NCI-H1048 (cell line): Measurements from ENCODE around the gene PLTP.
"Not testable (repeated sequence)": the region's sequence is repeated elsewhere in the genome, so short reads cannot be mapped to it uniquely, and the experiment has no call there.

Experiments
- DNase-seq: peaks from one replicate; lab custom pipeline; 2025; lab: John Stamatoyannopoulos, UW

PLTP gene

GRCh38 chr20:45944151-45944964 is 32.4 kb upstream of the PLTP start:
- no peak for DNase-seq

DNA sequence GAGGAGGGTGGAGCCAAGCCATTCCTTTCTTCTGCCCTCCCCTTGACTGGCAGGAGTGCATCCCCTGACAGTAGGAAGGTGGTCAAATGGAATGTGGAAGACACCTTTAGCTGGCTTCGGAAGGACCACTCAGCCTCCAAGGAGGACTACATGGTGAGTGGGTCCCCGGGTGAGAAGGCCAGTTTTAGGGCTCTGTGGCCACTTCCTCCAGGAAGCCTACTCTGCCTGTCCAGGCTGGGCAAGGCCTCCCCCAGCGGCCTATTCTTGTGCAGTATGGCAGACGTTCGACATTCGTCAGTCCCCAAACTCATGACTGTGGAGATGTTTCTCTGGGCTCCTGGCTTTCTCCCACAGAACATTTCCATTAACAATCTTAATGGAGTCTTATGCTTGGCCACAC is 31.7 kb upstream of the PLTP start:
- DNase-seq, result no peak

- DNase-seq, result no peak
Measured at GRCh38 chr20:45940469-45940868, 28.5 kb upstream of the PLTP start.

- DNase-seq, result no peak
Measured at GRCh38 chr20:45940053-45940452, 28.1 kb upstream of the PLTP start.

GRCh38 chr20:45938727-45939438 is 26.9 kb upstream of the PLTP start:
- no peak for DNase-seq

GRCh38 chr20:45937765-45938164 is 25.8 kb upstream of the PLTP start:
- DNase-seq, result no peak

- no peak for DNase-seq
Measured at GRCh38 chr20:45935416-45936046, 23.6 kb upstream of the PLTP start.

DNA sequence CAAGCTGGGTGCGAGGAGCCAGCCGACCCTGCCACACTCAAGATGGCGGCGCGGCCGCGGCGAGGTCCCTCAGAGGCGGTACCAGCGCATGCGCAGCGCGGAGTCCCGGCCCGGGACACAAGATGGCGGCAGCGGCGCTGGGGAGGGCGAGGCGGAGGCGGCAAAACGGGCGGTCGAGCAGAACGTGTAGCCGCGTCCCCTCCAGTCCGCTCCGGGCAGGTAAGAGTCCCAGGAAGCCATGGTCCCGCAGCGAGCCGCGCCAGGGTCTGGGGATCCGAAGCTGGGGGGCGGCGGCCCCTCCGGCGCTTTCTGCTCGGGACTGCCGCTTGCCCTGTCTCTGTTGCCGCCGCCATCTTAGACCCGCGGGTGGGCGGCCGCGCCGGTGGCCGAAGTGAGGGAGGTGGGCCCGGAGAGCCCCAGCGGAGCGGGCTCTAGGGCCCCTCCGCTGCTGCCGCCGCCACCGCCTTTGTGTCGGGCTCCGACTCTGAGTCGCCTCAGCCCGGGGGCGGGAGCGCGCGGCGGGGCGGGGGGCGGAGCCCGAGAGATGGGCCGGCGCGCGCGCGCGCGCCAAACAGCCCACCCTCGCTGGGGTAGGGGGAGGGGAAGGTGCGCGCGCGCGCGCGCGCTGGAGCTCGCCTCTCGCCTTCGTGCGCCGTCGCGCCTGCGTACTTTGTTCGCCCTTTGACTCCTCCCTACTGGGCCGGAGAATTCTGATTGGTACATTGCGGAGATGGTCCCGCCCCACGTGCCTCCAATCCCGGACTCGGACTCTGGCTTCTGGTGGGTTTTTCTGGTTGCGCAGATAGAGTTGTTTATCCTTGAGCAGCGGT is 22.8 kb upstream of the PLTP start, which contains the start of gene PCIF1:
TSS of gene PCIF1 (plus strand) at position 98 of the 830 bp plus-strand sequence. CDS start 4,317 bp downstream, outside the sequence.
- peak; percentile 90 for DNase-seq

- no peak for DNase-seq
Measured at GRCh38 chr20:45934046-45934585, 22.2 kb upstream of the PLTP start.

GRCh38 chr20:45933266-45934045 is 21.5 kb upstream of the PLTP start:
- no peak for DNase-seq

DNA sequence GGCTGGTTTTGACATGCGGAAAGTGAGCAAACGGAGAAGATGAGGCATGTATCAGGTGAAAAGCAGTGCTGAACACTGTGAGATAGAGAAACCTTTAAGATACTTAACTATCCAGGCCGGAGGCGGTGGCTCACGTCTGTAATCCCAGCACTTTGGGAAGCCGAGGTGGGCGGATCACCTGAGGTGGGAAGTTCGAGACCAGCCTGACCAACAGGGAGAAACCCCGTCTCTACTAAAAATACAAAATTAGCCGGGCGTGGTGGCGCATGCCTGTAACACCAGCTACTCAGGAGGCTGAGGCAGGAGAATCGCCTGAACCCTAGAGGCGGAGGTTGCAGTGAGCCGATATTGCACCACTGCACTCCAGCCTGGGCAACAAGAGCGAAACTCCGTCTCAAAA is 19.7 kb upstream of the PLTP start:
- not testable (repeated sequence) for DNase-seq

DNA sequence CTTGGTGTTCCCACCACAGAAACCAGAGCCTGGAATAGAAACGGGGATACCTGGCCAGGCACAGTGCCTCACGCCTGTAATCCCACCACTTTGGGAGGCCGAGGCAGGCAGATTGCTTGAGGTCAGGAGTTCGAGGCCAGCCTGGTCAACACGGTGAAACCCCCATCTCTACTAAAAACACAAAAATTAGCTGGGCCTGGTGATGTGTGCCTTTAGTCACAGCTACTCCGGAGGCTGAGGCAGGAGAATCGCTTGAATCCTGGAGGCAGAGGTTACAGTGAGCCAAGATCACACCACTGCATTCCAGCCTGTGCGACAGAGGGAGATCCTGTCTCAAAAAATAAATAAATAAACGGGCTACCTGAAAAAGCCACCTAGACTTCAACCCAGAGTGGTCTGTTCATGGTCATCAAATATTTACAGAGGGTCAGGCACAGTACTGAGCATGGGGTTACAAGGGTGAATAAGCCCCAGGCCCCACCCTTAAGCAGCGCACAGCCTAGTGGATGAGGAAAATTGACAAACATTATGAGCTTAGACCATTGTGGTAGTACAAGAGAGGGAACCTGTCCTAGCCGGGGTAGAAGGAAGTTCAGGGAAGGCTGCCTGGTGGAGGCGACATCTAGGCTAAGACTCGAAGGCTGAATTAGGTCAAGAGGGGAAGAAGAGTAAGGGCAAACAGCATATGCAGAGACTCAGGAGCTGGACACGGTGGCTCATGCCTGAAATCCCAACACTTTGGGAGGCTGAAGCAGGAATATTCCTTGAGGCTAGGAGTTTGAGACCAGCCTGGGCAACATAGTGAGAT is 15.3 kb upstream of the PLTP start:
- no peak for DNase-seq

DNA sequence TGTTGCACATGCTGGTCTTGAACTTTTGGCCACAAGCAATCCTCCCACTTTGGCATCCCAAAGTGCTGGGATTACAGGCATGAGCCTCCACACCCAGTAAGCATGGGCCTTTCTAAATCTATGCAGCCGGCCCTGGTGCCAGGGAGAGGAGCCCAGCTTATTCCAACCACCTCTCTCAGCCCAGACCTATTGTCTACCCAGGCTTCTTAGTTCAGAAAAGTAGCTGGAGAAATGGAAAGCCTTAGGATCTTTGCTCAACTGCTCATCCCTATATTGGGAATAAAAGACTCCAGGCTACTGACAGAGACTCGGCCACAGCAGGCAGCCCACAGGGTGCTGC is 14.7 kb upstream of the PLTP start:
- no peak for DNase-seq

GRCh38 chr20:45925821-45926506 is 14.0 kb upstream of the PLTP start:
- no peak for DNase-seq

- DNase-seq, result no peak
Measured at GRCh38 chr20:45924391-45925261, 12.7 kb upstream of the PLTP start.

- no peak for DNase-seq
Measured at GRCh38 chr20:45921337-45922189, 9.6 kb upstream of the PLTP start.

DNA sequence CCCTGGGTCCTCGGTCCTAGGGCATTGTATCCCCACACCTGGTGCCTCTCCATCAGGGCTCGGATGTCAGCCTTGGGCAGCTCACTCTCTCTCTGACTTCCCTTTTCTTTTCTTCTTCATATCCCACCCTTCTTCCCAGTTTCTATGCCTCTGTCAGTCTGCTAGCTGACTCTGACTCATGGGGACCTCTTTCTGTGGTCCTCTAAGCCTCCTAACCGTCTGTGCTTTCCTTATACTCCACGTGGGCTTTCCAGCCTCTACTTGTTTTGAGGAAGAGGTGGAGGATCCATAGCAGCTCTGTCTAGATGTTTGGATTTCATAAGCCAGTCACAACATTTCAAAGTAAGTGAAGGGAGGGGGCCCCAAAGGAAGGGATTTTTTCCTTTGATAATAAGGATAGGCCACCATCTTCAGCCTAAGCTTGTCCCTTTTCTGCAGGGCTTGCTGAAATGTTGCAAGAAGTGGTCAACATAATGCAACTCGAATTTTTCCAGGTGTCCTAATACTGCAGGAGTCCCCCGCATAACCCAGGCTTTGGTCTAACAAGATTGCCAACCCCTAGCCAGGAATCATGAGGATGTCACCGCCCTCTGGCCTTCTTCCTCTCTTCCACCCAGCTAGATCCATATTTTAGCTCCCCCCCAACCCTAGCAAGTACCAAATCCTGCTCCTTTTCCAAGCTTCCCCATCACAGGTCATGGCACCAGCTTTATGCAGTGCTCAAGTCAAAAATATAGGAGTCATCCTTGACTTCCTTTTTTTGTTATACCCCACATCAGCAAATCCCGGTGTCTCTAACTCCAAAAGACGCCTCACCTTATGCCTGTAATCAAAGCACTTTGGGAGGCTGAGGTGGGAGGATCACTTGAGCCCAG is 8.7 kb upstream of the PLTP start:
- no peak for DNase-seq
